GM12873 (cell line): ENCODE data around the gene NTS.
A peak's percentile ranks its signal among the peaks of the same experiment; 100 is the strongest.

Experiments used
- TF ChIP-seq, protein P1 (sequence below): IDR thresholded peaks from 2 replicates; pipeline ENCODE4 v1.5.1; 2012; ENCODE audit warnings: low read depth, mild to moderate bottlenecking, moderate library complexity, low read length, control low read depth; ENCODE audit not compliant: insufficient read depth; ENCODE audit errors: missing control alignments

The NTS gene

DNA sequence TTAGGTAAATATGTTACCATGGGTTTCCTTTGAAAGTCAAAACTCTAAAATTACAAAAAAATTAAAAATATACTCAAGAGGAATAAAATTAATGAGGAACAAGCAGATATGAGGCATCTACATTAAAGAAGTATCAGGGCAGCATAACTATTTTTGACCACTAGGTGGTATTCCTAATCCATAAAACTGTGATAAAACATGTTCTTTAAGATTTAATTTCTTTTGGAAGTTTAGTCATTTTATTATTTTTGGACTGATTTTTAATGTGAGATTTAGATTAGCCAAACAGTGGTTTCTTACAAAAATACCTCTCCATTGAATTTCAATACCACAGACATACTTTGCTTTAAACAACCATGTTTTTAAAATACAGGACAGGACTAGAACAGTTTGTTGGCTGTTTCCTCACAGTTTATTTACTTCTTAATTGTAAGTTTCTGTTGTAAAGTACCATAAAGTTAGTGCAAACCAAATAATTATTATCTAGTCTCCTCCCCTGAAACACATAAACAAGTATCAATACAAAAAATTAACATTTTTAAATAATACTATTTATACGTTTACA is 49.8 kb downstream of the NTS start:
- TF ChIP-seq, protein P1, sequence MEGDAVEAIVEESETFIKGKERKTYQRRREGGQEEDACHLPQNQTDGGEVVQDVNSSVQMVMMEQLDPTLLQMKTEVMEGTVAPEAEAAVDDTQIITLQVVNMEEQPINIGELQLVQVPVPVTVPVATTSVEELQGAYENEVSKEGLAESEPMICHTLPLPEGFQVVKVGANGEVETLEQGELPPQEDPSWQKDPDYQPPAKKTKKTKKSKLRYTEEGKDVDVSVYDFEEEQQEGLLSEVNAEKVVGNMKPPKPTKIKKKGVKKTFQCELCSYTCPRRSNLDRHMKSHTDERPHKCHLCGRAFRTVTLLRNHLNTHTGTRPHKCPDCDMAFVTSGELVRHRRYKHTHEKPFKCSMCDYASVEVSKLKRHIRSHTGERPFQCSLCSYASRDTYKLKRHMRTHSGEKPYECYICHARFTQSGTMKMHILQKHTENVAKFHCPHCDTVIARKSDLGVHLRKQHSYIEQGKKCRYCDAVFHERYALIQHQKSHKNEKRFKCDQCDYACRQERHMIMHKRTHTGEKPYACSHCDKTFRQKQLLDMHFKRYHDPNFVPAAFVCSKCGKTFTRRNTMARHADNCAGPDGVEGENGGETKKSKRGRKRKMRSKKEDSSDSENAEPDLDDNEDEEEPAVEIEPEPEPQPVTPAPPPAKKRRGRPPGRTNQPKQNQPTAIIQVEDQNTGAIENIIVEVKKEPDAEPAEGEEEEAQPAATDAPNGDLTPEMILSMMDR: peak; percentile 48

- TF ChIP-seq, protein P1: no peak
Measured at GRCh38 chr12:85927166-85927565, 53.1 kb downstream of the NTS start.
